Loucy (cell line): ENCODE measurements around the gene ZNF516.

Experiments
- CTCF ChIP-seq: fragments of 200-600 bp; sonication (generic); conservative IDR thresholded peaks from 2 replicates; pipeline ENCODE4 v1.5.1; 2014; ENCODE audit warnings: mild to moderate bottlenecking, antibody characterized with exemption, low read length
- EZH2phosphoT487 ChIP-seq: fragments of 200-600 bp; IDR thresholded peaks from 2 replicates; pipeline ENCODE4 v1.6.1; 2018; ENCODE audit warnings: antibody characterized with exemption, mild to moderate bottlenecking, moderate library complexity, borderline replicate concordance

- TF ChIP-seq CTCF (no peak), EZH2phosphoT487 (no peak)
These were observed 51.3 kb downstream of the ZNF516 start for GRCh38 chr18:76443519-76444445.
